LNCAP (cell line): ENCODE measurements around the gene MON1A.

ENCODE experiments used
- TF ChIP-seq, protein P1 (sequence below): fragments of 450-650 bp; IDR thresholded peaks from 2 replicates; pipeline ENCODE4 v1.5.1; 2017; ENCODE audit warnings: mild to moderate bottlenecking

The MON1A gene

DNA sequence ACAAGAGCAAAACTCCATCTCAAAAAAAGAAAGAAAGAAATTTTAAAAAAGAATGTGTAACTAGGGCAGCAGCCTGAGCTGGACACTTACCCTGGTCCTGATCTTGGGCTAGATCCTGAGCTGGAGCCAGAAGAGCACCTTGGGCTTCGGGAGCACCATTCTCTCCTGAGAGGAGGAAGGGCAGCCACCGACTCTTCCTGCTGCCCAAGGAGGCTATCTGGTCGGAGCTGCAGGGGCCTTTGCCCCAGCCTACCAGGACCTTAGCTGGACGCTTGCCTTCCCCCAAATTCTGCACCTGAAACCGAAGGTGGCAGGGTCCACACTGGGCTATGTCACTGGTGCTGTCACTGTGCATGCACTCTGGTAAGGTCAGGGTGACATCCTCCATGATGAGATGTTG lies 53.0 kb downstream of the MON1A start:
- TF ChIP-seq, protein P1, sequence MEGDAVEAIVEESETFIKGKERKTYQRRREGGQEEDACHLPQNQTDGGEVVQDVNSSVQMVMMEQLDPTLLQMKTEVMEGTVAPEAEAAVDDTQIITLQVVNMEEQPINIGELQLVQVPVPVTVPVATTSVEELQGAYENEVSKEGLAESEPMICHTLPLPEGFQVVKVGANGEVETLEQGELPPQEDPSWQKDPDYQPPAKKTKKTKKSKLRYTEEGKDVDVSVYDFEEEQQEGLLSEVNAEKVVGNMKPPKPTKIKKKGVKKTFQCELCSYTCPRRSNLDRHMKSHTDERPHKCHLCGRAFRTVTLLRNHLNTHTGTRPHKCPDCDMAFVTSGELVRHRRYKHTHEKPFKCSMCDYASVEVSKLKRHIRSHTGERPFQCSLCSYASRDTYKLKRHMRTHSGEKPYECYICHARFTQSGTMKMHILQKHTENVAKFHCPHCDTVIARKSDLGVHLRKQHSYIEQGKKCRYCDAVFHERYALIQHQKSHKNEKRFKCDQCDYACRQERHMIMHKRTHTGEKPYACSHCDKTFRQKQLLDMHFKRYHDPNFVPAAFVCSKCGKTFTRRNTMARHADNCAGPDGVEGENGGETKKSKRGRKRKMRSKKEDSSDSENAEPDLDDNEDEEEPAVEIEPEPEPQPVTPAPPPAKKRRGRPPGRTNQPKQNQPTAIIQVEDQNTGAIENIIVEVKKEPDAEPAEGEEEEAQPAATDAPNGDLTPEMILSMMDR, result no peak

DNA sequence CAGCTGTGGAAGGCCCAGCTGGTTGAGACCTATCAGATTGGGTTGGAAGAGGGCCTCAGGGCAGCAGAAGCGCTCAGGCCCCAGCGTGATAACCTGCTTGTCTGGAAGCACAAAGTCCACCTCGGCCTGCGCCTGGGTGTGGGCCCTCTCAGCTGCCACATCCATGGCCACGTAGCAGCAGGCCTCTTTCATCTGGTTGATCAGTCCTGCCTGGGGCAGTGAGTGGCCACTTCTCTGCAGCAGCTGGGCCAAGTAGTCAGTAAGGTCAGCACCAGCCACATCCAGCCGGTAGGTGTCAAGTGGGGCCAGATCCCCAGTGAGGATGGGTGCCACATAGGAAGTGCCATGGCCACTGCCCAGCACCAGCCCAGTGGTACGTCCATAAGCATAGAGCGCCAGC lies 56.0 kb downstream of the MON1A start:
- TF ChIP-seq, protein P1, result no peak

DNA sequence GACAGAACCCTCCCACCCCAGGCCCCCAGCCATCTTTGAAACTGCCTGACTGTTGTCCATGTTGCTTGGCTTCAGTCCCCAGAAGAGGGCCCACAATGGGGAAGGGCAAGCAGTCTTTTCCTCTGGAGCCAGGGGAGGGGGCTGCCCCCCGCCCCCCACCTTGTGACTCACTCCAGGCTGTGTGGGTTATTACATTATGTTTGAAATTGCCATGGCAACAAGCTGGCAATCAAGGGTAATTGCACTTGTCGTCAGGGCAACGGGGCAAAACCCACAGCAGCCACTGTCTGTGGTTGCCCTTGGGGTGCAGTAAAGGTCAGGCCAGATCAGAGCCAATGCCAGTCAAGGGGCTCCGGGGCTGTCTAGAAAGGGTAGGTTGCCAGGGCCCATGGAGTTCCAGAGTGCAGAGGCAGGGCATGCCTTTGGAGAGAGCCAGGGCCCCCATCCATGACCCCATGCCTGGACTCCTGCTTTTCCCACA lies 56.8 kb downstream of the MON1A start:
- TF ChIP-seq, protein P1, result no peak

DNA sequence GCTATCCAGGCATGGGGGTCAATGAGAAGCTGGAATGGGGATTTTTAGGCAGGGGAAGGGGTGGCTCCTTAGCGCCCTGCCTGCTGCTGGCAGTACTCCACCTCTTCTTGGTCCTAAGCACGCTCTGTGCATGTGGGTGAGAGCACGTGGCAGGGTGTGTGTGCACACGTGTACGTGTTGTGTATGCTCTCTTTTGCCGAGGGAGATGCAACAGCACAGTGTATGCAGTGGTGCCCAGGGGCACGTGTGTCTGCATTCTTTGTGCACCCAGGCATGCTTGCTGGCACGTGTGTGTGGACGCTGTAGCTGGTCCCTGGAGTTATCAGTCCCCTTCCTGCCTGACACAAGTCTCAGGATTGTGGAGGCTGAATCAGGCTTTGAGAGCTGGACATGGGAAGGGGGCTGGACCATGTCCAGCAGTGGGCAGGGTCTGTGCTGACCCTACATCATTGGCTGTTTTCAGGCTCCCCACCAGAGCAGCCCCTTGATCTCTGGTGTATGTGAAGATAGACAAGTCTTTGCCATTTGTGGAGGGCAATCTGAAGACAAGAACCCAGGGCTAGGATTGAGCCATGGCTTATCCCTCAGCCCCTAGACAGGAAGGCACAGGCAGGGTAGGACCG lies 58.0 kb downstream of the MON1A start:
- TF ChIP-seq, protein P1, result no peak

DNA sequence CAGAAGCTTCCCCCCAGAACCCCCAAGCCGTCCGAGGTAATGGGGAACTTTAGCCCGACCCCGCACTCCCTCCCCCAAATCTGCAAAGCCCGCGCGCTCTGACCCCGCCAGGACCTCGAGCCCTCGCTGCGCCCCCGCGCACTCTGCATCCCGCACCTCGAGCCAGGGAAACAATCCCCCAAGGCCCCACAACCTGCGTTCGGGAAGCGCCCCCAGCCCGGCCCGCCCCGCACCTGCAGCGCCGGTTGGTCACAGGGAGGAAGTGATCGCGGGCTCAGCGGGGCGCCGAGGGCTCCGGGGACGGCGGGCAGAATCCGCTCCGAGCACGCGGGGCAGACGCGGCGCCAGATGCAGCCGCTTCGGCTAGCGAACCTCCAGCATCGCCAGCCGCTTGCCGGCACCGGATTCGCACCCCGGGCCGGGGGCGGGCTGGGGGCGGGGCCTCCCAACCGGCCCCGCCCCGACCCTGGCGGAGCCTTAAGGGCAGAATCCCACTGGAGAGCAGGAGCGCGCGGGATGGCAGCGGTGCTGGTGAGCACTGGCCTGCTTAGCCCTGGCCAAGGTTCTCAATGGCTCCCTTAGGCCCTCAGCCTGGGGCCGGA lies 60.0 kb downstream of the MON1A start, which contains the start of gene CAMKV:
Gene CAMKV, minus strand, starts transcription at position 382 of the 602 bp plus-strand sequence. CDS start 7,518 bp downstream, outside the sequence.
- TF ChIP-seq, protein P1, result no peak

DNA sequence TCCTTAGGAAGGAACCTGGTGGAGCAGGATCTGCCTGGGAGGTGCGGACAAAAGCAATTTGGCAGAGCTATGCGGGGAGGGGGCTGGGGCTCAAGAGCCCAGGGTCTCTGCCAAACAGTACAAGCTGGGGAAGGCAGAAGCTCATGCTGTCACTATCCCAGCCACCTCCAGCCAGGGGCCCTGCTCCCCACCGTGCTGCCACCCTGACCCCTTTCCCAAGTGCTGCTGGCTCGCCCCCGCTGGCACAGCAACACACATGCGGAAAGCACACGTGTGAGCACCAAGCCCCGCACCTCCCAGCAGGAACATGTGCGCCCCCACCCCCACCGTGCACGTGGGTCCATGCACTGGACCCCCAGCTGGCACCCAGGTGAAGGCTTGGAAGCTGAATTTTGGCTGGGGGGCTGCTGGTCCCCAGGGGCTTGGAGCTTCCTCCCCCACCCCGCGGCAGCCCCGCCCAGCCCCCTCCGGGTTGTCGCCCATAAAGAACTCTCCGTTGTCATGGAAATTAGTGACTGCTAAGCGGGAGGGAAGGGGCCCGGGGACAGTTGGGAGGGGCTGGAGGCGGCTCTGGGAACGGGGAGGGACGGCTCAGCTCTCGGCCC lies 60.6 kb downstream of the MON1A start:
- TF ChIP-seq, protein P1, result no peak

DNA sequence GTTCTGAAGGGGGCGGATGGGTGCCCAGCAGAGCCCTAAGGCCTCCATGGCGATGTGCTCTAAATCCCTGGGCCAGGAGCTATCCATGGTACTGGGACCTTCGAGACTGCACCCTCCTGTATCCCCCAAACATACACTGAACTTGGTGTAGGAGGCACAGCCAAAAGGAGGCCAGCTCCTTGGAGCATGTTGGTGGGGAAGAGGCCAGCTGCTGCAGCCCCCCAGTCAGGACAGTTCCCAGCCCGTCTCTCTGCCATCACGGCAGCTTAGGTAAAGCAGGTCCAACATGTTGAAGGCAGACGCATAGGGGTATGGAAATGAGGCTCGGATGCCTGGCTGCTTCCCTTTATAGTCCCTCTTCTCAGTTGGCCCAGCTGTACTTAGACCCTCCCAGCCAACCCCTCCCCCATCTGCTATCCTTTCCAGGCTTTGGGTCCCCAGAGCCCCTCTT lies 61.7 kb downstream of the MON1A start:
- TF ChIP-seq, protein P1, result no peak
